SU-DHL-6 (cell line): Measurements from ENCODE around the gene CDC42EP4.

Experiments
- H2AFZ ChIP-seq: fragments of 200-600 bp; sonication (generic); 2 replicates; pipeline ENCODE4 v1.6.1; 2014; ENCODE audit warnings: low read depth, mild to moderate bottlenecking, moderate library complexity, mixed read lengths, antibody characterized with exemption, low read length; ENCODE audit not compliant: severe bottlenecking
- H3F3A ChIP-seq: fragments of 200-600 bp; shearing (Covaris generic); 2 replicates; pipeline ENCODE4 v1.6.0; 2016; ENCODE audit warnings: antibody characterized with exemption, mild to moderate bottlenecking; ENCODE audit not compliant: insufficient read depth
- H3K27ac ChIP-seq: fragments of 200-600 bp; sonication (generic); 2 replicates; pipeline ENCODE4 v1.5.1; 2016; ENCODE audit warnings: low read depth, mild to moderate bottlenecking, low read length, moderate library complexity, mixed read lengths
- H3K27me3 ChIP-seq: fragments of 200-600 bp; sonication (generic), shearing (Covaris generic); 2 replicates; pipeline ENCODE4 v1.6.0; 2014; ENCODE audit warnings: mild to moderate bottlenecking, low read length
- H3K36me3 ChIP-seq: fragments of 200-600 bp; sonication (generic); 2 replicates; pipeline ENCODE4 v1.6.1; 2014; ENCODE audit warnings: mild to moderate bottlenecking, low read length, mixed read lengths
- H3K4me2 ChIP-seq: fragments of 300-600, 200-600 bp; shearing (Covaris generic), sonication (generic); 2 replicates; pipeline ENCODE4 v1.6.0; 2014; ENCODE audit warnings: low read length, low read depth, mild to moderate bottlenecking; ENCODE audit not compliant: poor library complexity, severe bottlenecking
- H3K4me3 ChIP-seq: fragments of 200-600 bp; sonication (generic); 2 replicates; pipeline ENCODE4 v1.5.1; 2014; ENCODE audit warnings: antibody characterized with exemption, low read length, mild to moderate bottlenecking, mixed read lengths; ENCODE audit not compliant: insufficient read depth, poor library complexity, severe bottlenecking
- H3K79me2 ChIP-seq: fragments of 200-600 bp; sonication (generic); 2 replicates; pipeline ENCODE4 v1.6.1; 2014; ENCODE audit warnings: mild to moderate bottlenecking, low read length, moderate library complexity; ENCODE audit not compliant: insufficient read depth
- H3K9ac ChIP-seq: fragments of 200-600 bp; sonication (generic); 2 replicates; pipeline ENCODE4 v1.7.0; 2014; ENCODE audit warnings: mild to moderate bottlenecking, low read length
- H3K9me2 ChIP-seq: fragments of 200-600 bp; sonication (generic); replicated peaks from 2 replicates; pipeline ENCODE4 v1.6.1; 2014; ENCODE audit warnings: low read length; ENCODE audit not compliant: insufficient read depth
- H3K9me3 ChIP-seq: fragments of 200-600 bp; sonication (generic); 2 replicates; pipeline ENCODE4 v1.6.1; 2014; ENCODE audit warnings: low read length, mixed read lengths; ENCODE audit not compliant: insufficient read depth
- H4K20me1 ChIP-seq: fragments of 200-600 bp; sonication (generic); 2 replicates; pipeline ENCODE4 v1.6.1; 2014; ENCODE audit warnings: low read depth, mild to moderate bottlenecking, antibody characterized with exemption, low read length, moderate library complexity, mixed read lengths
- CTCF ChIP-seq: fragments of 200-600 bp; sonication (generic); IDR thresholded peaks from one replicate; pipeline ENCODE4 v1.5.1; 2017; ENCODE audit warnings: antibody characterized with exemption, mild to moderate bottlenecking, low read length, moderate library complexity; ENCODE audit not compliant: insufficient read depth, poor library complexity, severe bottlenecking
- EZH2phosphoT487 ChIP-seq: fragments of 200-600 bp; sonication (generic), shearing (Covaris generic); conservative IDR thresholded peaks from 2 replicates; pipeline ENCODE4 v1.6.1; 2018; ENCODE audit warnings: mild to moderate bottlenecking, antibody characterized with exemption, low read length, moderate library complexity, mixed read lengths

Gene CDC42EP4

DNA sequence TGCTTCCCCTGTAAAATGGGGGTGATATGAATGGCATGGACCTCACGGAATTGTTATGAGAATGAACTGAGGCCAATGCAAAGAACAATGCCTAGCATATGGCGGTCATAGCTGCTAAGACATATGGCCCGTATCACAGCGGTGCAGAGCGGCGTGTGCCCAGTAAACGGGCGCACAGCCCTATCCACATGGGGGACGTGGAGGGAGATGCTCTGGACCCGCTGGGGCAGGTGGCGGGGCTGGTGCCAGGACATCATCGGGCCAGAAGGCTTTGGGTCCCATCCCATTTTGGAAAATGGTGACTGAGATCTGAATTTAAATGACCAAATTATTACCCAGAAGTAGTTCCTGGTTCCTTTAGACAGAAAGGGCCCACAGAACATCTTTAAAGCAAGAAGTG, 31.6 kb downstream of the CDC42EP4 start:
- Histone ChIP-seq H2AFZ (no peak overlapping the region), H3K4me2 (no peak overlapping the region), H3K9ac (no peak overlapping the region), H3K79me2 (no peaks in the 10 kb centered on the region), H3K27me3 (no peaks in the 10 kb centered on the region), H3F3A (no peaks in the 10 kb centered on the region), H3K27ac (no peak overlapping the region), H3K9me2 (no peaks in the 10 kb centered on the region), H4K20me1 (no peaks in the 10 kb centered on the region), H3K36me3 (no peaks in the 10 kb centered on the region), H3K4me3 (no peak overlapping the region), H3K9me3 (no peaks in the 10 kb centered on the region)
- TF ChIP-seq EZH2phosphoT487 (no peak), CTCF (no peak)

DNA sequence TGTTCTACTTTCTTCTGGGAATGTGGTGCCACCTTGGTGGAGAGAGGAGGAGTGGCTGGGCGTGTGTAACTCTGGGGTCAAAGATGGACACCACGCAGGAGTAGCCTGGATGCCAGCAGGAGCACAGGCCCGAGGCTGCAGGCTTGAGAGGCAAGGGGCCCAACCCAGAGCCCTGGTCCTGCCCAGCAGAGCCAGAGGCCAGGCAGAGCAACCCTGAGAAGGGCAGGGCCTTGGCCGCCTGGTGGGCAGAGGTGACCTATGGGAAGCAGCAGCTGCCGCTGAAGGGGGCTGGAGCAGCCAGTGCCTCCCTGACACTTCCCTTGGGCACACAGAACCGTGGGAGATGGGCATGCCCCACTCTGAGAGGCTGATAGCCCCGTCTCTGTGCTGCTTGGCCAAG, 32.1 kb downstream of the CDC42EP4 start:
- Histone ChIP-seq H3K36me3 (no peaks in the 10 kb centered on the region), H3F3A (no peaks in the 10 kb centered on the region), H3K4me2 (no peak overlapping the region), H3K9ac (no peak overlapping the region), H2AFZ (no peak overlapping the region), H4K20me1 (no peaks in the 10 kb centered on the region), H3K4me3 (no peak overlapping the region), H3K27me3 (no peaks in the 10 kb centered on the region), H3K9me2 (no peaks in the 10 kb centered on the region), H3K9me3 (no peaks in the 10 kb centered on the region), H3K79me2 (no peaks in the 10 kb centered on the region), H3K27ac (no peak overlapping the region)
- TF ChIP-seq EZH2phosphoT487 (no peak), CTCF (no peak)

DNA sequence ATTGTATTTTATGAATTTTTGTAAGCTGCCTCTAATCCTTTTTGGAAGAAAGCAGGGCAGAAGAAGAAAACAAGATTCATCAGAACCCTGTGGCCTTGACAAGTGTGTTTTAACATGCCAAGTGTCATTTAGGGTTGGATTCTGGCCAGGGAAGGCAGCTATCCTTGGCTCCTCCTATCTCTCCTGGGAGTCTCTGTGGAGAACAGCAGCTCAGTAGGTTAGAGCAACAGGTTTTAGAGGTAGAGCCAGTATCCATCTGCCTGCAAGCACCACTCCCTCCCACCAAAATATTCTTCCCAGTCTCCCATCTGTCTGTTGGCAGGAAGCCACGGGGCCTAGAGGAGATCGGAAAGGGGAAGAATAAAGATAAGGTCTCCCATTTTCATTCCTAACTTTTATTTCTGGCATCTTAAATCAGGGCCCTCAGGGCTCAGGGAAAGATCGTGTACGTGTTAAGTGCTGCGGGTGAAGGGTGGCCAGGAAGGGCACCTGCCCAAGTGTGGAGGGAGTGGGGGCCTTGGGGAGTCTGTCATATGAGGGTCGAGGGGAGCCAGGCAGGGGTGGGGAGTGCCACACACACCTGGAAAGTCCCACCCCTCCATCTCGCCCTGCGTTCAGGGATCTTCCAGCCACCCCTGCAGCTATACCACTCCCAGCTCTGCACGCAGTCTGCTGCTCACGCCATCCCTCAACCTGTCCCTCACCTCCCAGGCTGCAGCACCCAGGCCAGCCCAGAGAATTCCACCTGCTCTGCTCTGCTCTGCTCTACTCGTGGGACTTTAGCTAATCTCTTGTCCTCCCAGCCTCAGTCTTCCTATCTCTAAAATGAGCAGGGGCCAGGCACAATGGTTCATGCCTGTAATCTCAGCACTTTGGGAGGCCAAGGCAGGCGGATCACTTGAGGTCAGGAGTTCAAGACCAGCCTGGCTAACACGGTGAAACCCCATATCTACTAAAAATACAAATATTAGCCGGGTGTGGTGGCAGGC, 33.0 kb downstream of the CDC42EP4 start:
- no peaks in the 10 kb centered on the region for H3K27me3 ChIP-seq
- H3K27ac ChIP-seq, result no peak overlapping the region
- no peak overlapping the region for H3K9ac ChIP-seq
- H3K4me3 ChIP-seq, result no peak overlapping the region
- H3K9me2 ChIP-seq, result no peaks in the 10 kb centered on the region
- no peaks in the 10 kb centered on the region for H4K20me1 ChIP-seq
- no peak overlapping the region for H2AFZ ChIP-seq
- H3F3A ChIP-seq, result no peaks in the 10 kb centered on the region
- no peak overlapping the region for H3K4me2 ChIP-seq
- H3K36me3 ChIP-seq, result no peaks in the 10 kb centered on the region
- TF ChIP-seq EZH2phosphoT487 (no peak), CTCF (no peak)
- no peaks in the 10 kb centered on the region for H3K9me3 ChIP-seq
- no peaks in the 10 kb centered on the region for H3K79me2 ChIP-seq
